Stimulated activated CD8-positive, alpha-beta memory T cell treated with anti-CD3 and anti-CD28 coated beads, Interleukin-15, amount 100 ng/mL, for 48 hours (primary cell): ENCODE results near the gene TANGO6.
"Not testable (repeated sequence)": the region's sequence is repeated elsewhere in the genome, so short reads cannot be mapped to it uniquely, and the experiment has no call there.

Experiments
- DNase-seq, 2 donors: peaks; one replicate each; pipeline ENCODE4 v3.0.0-alpha.2; 2020; ENCODE audit warnings: low read depth in 2 of 2

The TANGO6 gene

DNA sequence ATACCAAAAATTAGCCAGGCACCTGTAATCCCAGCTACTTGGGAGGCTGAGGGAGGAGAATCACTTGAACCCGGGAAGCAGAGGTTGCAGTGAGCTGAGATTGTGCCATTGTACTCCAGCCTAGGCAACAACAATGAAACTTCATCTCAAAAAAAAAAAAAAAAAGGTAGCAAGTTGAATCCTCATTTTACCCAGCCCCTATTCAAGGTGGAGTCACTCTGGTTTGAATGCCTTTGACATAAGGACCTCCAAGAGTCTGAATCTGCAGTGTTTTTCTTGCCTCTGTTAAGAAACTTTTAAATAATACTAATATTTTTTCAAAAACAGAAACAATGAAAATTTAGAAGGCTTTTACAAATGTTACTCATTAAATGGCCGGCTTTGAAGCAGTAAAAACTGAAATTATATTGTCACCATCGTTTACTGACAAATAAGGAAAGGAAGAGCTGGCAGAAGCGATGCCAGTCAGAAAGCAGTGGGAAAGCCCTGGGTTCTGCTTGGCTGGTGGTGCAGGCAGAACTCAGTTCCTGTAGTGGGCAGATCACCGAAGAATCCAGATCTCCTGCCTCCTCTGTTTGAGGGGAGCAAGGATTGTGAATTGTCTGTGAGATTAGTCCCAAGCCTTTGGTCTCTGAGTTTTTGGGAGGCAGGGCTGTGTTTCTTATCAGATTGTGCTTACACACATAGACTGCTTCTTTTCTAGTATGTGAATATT is 162.5 kb downstream of the TANGO6 start:
- no peak for DNase-seq

DNA sequence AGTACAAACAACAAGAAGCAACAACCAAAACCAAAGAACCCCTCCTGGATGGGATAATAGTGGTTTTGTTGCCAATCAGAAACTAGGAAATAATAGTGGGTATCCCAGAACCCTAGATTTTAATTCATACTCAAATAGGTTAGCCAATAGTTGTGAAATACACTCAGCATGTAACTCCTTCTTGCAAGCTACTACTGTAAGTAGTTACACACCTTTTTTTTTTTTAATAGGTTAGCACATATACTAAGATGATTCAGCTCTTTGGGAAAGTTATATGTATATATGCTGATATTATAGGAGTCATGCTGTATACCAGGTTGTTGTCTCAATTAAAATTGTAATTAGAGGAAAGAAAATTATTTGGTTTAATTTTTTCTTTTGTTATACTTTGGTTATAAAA is 169.6 kb downstream of the TANGO6 start:
- DNase-seq = no peak

DNA sequence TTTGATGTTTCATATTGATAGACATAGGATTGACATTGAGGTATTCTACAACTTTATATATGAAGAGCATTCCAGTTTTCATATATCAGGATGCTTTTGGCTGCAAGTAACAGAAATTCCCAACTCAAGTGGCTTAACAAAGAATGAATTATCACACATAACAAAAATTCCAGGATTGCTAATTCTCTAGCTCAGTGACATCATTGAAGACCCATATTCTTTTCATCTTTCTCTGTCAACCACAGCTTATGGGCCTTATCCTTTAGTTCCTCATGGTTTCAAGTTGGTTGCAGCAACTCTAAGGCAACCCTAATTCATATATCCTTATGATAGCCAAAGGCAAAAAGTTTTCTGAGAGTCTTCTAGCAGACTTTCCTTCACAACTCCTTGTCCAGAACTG is 170.7 kb downstream of the TANGO6 start:
- DNase-seq = no peak

DNA sequence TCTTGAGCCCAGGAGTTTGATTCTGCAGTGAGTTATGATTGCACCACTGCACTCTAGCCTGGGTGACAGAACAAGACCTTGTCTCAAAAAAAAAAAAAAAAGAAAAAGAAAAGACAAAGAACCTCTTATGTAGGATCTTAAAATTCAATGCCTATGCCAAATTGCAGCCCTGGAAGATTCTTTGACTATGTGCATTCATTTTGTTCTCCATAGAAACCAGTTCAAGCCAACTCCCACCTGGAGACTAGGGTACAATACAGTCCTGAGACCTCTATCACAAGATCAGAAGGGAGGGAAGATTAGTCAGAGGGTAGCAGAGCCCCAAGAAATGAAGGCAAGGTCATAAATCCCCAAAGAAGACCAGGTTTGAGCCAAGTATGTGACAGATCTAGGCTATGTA is 171.5 kb downstream of the TANGO6 start:
- DNase-seq = no peak

- DNase-seq = no peak
Observed at GRCh38 chr16:69017036-69017783, 173.9 kb downstream of the TANGO6 start.

DNA sequence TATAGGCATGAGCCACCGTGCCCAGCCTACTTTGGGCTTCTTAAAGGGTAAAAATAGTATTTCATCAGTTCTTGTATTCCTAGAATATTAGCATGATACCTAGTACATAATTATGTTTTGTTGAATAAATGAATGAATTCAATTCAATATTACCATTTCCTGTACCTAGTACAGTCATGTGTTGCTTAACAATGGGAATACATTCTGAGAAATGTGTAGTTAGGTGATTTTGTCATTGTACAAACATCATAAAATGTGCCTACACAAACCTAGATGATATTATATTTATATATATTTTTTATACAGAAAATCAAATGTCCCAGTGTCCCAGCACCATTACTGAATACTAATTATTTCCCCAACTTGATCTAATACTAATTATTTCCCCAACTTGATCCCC is 176.5 kb downstream of the TANGO6 start:
- DNase-seq = no peak

DNA sequence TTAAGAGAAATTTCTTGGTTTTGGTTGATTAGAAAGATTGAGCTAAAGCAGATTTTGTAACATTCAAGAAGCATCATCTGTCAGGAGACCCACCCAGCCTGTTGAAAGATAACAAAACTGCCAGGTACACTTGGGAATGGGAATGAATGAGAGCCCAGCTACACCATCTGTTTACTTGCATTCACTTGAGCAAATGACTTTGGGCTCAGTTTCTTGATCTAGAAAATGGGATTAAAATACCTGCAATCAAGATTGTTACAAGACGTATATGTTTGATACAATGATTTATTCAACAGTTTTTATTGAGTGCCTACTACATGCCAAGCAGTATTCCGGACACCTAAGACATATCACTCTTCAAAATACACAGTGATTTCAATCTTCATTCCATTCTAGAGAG is 185.8 kb downstream of the TANGO6 start:
- DNase-seq = no peak

DNA sequence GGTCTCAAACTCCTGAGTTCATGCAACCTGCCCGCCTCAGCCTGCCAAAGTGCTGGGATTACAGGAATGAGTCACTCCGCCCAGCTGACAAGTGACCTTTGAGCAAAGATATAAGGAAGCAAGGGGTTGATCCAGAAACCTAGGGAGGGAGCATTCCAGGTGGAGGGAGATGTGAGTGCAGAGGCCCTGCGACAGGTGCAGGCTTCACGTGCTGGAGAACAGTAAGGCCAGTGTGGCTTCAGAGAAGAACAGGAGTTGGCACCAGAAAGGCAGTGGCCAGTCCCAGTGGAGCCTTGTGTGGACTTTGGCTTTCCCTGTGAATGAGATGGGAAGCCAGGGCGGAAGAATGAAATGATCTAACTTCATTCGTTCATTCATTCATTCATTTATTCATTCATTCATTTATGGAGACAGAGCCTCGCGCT is 188.6 kb downstream of the TANGO6 start:
- DNase-seq = no peak

- DNase-seq = no peak
Observed at GRCh38 chr16:69033151-69033949, 190.0 kb downstream of the TANGO6 start.

DNA sequence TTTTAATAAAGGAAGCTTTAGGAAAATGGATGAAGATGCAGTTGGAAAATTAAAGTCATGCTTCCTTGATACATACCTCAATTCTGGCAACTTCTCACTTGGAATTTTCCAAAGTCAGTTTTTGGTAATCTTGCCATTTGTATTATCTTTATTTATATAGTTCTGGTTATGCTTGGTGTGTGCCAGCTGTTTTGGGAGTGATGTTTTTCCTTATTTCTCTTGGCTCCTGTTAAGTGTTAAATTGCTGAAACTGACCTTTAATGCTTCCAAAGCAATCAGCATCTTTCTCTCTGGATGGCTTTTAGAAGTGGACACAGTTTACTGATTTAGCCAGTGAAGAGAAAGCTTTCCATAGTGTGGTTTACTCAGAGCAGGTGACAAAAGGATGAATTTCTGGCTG is 192.0 kb downstream of the TANGO6 start:
- no peak for DNase-seq

GRCh38 chr16:69036399-69037091 is 193.2 kb downstream of the TANGO6 start:
- DNase-seq = no peak

GRCh38 chr16:69037373-69038160 is 194.2 kb downstream of the TANGO6 start:
- no peak for DNase-seq

- no peak for DNase-seq
Observed at GRCh38 chr16:69039333-69039941, 196.1 kb downstream of the TANGO6 start.

GRCh38 chr16:69040144-69040909 is 197.0 kb downstream of the TANGO6 start:
- no peak for DNase-seq

DNA sequence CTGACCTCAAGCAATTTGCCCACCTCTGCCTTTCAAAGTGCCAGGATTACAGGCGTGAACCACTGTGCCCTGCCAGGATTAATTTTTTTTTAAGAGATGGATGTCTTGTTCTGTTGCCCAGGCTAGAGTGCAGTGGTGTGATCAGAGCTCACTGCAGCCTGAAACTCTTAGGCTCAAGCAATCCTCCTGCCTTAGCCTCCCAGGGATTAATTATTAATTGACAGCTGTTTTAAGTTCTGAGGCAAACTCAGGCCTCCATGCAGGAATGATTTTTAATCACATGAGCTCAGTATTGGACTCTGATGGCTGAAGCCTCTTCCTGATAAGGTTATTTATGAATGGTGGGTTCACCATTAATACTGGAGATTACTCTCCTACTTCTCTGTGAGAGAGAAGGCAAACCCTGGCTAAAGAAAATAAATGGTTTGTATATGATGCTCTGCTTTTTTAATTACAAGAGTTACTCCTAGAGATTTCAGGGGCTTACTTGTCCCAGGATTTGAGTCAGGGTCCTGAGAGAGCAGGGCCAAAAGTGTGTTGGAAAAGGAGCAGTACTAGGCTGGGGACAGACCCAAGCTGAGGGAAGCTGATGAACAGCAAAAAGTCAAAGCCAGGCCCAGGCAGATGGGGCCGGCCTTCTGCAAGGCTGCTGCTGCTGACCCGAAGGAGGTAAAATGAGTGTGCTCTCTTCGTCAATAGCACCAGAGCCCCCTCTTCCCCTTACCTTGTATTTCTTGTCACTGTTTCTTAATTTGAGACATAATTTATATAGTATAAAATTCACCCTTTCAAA is 205.2 kb downstream of the TANGO6 start:
- no peak for DNase-seq

- DNase-seq = no peak
Observed at GRCh38 chr16:69049146-69049545, 205.8 kb downstream of the TANGO6 start.

DNA sequence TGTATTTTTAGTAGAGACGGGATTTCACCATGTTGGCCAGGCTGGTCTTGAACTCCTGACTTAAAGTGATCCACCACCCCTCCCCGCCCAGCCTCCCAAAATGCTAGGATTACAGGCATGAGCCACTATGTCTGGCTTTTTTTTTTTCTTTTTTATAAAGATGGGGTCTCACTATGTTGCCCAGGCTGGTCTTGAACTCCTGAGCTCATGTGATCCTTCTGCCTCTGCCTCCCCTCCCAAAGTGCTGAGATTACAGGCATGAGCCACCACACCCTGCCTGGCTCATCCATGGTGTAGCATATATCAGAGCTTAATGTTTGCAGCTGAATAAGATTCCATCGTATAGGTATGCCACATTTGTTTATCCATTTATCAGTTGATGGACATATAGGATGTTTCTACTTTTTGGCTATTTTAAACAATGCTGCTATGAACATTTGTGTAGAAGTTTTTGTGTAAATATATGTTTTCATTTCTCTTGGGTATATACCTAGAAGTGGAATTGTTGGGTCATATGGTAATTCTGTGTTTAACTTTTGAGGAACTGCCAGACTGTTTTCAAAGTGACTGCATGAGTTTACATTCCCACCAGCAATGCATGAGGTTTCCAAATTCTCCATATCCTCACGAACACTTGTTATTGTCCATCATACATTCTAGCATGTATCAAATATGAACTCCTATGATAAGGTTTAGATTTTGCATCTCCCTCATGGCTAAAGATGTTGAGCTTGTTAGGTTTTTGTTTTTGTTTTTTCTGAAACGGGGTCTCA is 206.5 kb downstream of the TANGO6 start:
- DNase-seq = no peak

- DNase-seq = not testable (repeated sequence)
Observed at GRCh38 chr16:69051517-69051830, 208.1 kb downstream of the TANGO6 start.

DNA sequence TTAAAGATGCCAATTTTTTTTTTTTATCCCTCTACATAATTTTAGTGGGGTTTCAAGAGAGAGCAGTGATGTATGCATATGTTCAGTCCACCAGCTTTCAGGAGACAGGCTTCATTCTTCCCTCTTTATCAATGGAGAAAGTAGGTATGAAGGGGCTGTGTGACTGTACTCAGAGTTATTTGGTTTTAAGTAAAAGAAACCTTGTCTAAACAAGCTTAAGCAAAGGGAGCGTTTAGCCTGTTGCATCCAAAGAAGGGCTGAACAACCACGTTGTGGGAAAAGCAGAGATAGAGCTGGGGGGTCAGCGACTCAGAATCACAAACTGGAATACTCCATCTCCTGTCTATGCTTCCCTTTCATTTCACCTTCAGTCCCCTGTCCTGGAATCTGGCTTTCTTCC is 211.7 kb downstream of the TANGO6 start:
- DNase-seq = no peak
